ENCODE results near the gene ATP2C2. TPM values are rescaled to one million over a fixed set of nuclear protein-coding genes. Genes with fewer than 3 reads are reported as not detected.

The ATP2C2 gene
- total RNA-seq, 1 donor from 2014 or later: not detected

- no peaks in the 10 kb centered on the region for H3K4me1 Mint-ChIP-seq (ENCODE audit: low read depth)
- no peak for DNase-seq (ENCODE audit: low spot score)
- H3K27ac Mint-ChIP-seq: no peak overlapping the region
- peaks cover 6% of the 10 kb centered on the region for H3K9me3 Mint-ChIP-seq
- intact Hi-C loops (cut with micrococcal nuclease): no loop called here
- no peak overlapping the region for H3K4me3 Mint-ChIP-seq
- peaks cover 30% of the 10 kb centered on the region for H3K36me3 Mint-ChIP-seq (ENCODE audit: low read depth)
- no peaks in the 10 kb centered on the region for H3K27me3 Mint-ChIP-seq (ENCODE audit: insufficient read depth)
Observed at GRCh38 chr16:84461413-84462295, 93.3 kb downstream of the ATP2C2 start.

GRCh38 chr16:84462296-84463210 lies 94.2 kb downstream of the ATP2C2 start:
- Mint-ChIP-seq H3K4me3 (no peak overlapping the region), H3K36me3 (ENCODE audit: low read depth) (peaks cover 38% of the 10 kb centered on the region), H3K9me3 (peaks cover 14% of the 10 kb centered on the region), H3K4me1 (ENCODE audit: low read depth) (no peaks in the 10 kb centered on the region), H3K27me3 (ENCODE audit: insufficient read depth) (no peaks in the 10 kb centered on the region), H3K27ac (no peak overlapping the region)
- intact Hi-C loops (cut with micrococcal nuclease): no loop called here
- no peak for DNase-seq (ENCODE audit: low spot score)

DNA sequence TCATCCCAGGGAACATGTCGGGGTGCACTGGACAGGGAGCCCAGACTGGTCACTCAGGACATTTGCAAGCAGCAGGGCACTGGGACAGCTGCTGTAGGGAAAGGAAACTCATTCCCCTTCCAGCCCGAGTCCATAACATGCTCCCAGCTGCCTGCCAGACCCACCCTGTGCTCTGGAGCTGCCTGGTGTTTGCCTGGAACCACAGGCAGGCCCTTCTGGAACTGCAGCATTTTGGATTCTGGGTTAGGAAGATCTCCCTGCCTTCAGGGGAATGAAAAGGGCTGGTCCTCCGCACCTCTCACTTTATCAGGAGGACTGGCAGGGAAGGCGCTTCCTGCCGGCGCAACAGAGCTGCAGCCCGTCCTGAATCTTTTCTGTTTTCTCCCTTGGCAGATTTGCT lies 94.9 kb downstream of the ATP2C2 start:
- Mint-ChIP-seq H3K27me3 (ENCODE audit: insufficient read depth) (no peaks in the 10 kb centered on the region), H3K36me3 (ENCODE audit: low read depth) (peaks cover 45% of the 10 kb centered on the region), H3K9me3 (peaks cover 20% of the 10 kb centered on the region), H3K27ac (no peak overlapping the region), H3K4me1 (ENCODE audit: low read depth) (no peaks in the 10 kb centered on the region), H3K4me3 (no peak overlapping the region)
- DNase-seq (ENCODE audit: low spot score): no peak
- intact Hi-C loops (cut with micrococcal nuclease): no loop called here

DNA sequence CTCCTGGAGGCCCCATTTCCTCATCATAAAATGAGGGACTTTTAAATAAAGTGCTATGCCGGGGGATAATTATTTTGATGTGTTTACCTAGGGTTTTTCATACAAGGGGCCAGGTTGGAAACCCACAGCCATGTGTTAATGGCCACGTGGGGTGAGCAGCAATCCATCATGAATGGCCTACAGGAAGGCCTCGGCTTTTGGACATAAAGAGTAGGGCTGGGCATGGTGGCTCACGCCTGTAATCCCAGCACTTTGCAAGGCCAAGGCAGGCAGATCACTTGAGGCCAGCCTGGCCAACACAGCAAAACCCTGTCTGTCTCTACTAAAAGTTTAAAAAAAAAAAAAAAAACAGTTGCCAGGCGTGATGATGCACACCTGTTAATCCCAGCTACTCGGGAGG lies 95.8 kb downstream of the ATP2C2 start:
- Mint-ChIP-seq H3K4me3 (no peak overlapping the region), H3K27me3 (ENCODE audit: insufficient read depth) (no peaks in the 10 kb centered on the region), H3K27ac (no peak overlapping the region), H3K36me3 (ENCODE audit: low read depth) (peaks cover 53% of the 10 kb centered on the region), H3K4me1 (ENCODE audit: low read depth) (no peaks in the 10 kb centered on the region), H3K9me3 (peaks cover 28% of the 10 kb centered on the region)
- intact Hi-C loops (cut with micrococcal nuclease): no loop called here
- DNase-seq (ENCODE audit: low spot score): no peak

GRCh38 chr16:84465154-84465553 lies 96.8 kb downstream of the ATP2C2 start:
- Mint-ChIP-seq H3K4me1 (ENCODE audit: low read depth) (no peaks in the 10 kb centered on the region), H3K27me3 (ENCODE audit: insufficient read depth) (no peaks in the 10 kb centered on the region), H3K27ac (no peak overlapping the region), H3K36me3 (ENCODE audit: low read depth) (peaks cover 56% of the 10 kb centered on the region), H3K4me3 (no peak overlapping the region), H3K9me3 (peaks cover 28% of the 10 kb centered on the region)
- no peak for DNase-seq (ENCODE audit: low spot score)
- intact Hi-C loops (cut with micrococcal nuclease): no loop called here

- Mint-ChIP-seq H3K4me1 (ENCODE audit: low read depth) (no peaks in the 10 kb centered on the region), H3K9me3 (peaks cover 35% of the 10 kb centered on the region), H3K36me3 (ENCODE audit: low read depth) (peaks cover 47% of the 10 kb centered on the region), H3K27me3 (ENCODE audit: insufficient read depth) (no peaks in the 10 kb centered on the region), H3K4me3 (no peak overlapping the region), H3K27ac (no peak overlapping the region)
- DNase-seq (ENCODE audit: low spot score): no peak
- intact Hi-C loops (cut with micrococcal nuclease): no loop called here
Observed at GRCh38 chr16:84466692-84467091, 98.4 kb downstream of the ATP2C2 start.

DNA sequence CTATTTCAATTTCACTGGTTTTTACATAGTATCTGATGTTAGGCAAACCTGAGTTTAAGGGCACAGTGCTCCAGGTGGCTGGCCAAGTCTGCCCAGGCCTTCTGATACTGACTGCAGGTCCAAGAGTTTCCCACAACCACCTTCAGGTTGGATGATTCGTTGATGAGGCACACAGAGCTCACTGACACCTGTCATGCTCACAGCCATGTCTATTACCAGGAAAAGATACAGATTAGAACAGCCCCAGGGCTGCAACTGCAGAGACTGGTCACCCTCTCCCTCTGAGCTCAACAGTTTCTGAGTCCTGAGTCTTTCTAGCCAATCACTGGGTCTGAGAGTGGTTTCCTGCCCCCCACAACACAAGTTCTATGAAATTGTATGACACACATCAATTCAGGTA lies 98.9 kb downstream of the ATP2C2 start:
- Mint-ChIP-seq H3K36me3 (ENCODE audit: low read depth) (peaks cover 50% of the 10 kb centered on the region), H3K4me3 (no peak overlapping the region), H3K9me3 (peaks cover 40% of the 10 kb centered on the region), H3K27me3 (ENCODE audit: insufficient read depth) (no peaks in the 10 kb centered on the region), H3K27ac (no peak overlapping the region), H3K4me1 (ENCODE audit: low read depth) (no peaks in the 10 kb centered on the region)
- DNase-seq (ENCODE audit: low spot score): no peak
- intact Hi-C loops (cut with micrococcal nuclease): no loop called here

- intact Hi-C loops (cut with micrococcal nuclease): no loop called here
- DNase-seq (ENCODE audit: low spot score): no peak
- peaks cover 42% of the 10 kb centered on the region for H3K9me3 Mint-ChIP-seq
- peaks cover 52% of the 10 kb centered on the region for H3K36me3 Mint-ChIP-seq (ENCODE audit: low read depth)
- no peaks in the 10 kb centered on the region for H3K4me1 Mint-ChIP-seq (ENCODE audit: low read depth)
- no peaks in the 10 kb centered on the region for H3K27me3 Mint-ChIP-seq (ENCODE audit: insufficient read depth)
- no peak overlapping the region for H3K27ac Mint-ChIP-seq
- H3K4me3 Mint-ChIP-seq: no peak overlapping the region
Observed at GRCh38 chr16:84467709-84468108, 99.4 kb downstream of the ATP2C2 start.

GRCh38 chr16:84471316-84471715 lies 103.0 kb downstream of the ATP2C2 start:
- DNase-seq (ENCODE audit: low spot score): no peak
- Mint-ChIP-seq H3K27me3 (ENCODE audit: insufficient read depth) (no peaks in the 10 kb centered on the region), H3K9me3 (peaks cover 54% of the 10 kb centered on the region), H3K4me1 (ENCODE audit: low read depth) (peaks cover 11% of the 10 kb centered on the region), H3K36me3 (ENCODE audit: low read depth) (peaks cover 53% of the 10 kb centered on the region), H3K27ac (no peak overlapping the region), H3K4me3 (no peak overlapping the region)
- intact Hi-C loops (cut with micrococcal nuclease): no loop called here

DNA sequence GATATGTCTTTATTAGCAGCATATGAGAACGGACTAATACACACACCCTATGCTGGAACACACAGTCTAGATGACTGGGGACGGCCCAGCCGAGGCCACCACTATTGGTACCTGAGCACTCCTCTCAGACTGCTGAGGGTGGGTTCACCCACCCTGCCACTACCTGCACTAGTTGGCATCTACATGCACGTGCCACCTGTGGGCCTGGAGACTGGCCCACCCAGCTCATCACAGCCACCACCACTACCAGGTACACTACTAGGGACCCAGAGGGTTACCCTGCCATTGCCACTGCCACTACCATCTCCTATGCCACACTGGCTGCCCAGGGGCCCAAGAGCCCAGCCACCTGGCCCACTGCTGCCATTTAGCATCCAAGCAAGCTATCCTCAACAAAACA lies 103.6 kb downstream of the ATP2C2 start:
- intact Hi-C loops (cut with micrococcal nuclease): no loop called here
- H3K36me3 Mint-ChIP-seq (ENCODE audit: low read depth): peaks cover 52% of the 10 kb centered on the region
- H3K27me3 Mint-ChIP-seq (ENCODE audit: insufficient read depth): no peaks in the 10 kb centered on the region
- DNase-seq (ENCODE audit: low spot score): no peak
- H3K4me3 Mint-ChIP-seq: no peak overlapping the region
- H3K4me1 Mint-ChIP-seq (ENCODE audit: low read depth): peaks cover 11% of the 10 kb centered on the region
- no peak overlapping the region for H3K27ac Mint-ChIP-seq
- peaks cover 47% of the 10 kb centered on the region for H3K9me3 Mint-ChIP-seq

DNA sequence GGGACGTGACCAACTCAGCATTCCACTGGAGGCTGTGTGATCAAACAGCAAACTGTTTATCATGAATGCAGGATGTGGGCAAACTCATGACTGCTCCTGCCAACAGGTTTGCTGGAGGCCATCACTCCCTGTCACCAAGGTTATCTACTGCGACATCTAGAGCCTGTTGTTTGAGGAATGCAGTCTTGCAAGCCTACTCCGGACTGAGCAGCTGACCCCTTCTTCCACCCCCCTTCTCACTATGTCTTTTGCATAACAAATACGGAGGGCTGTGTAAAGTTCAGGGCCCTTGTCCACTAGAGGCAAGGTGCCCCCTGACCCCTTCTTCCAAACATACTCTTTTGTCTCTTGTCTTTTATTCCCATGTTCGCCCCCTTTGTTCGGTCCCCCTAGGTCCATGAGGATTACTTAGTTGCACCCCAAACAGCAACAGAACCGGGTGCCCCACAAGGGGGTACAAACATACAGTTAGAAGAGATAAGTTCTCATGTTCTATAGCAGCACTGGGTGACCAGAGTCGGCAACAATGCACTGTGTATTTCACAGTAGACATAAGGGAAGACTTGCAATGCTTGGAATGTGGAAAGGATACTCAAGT lies 107.4 kb downstream of the ATP2C2 start:
- no peaks in the 10 kb centered on the region for H3K27me3 Mint-ChIP-seq (ENCODE audit: insufficient read depth)
- DNase-seq (ENCODE audit: low spot score): no peak
- H3K4me1 Mint-ChIP-seq (ENCODE audit: low read depth): peaks cover 24% of the 10 kb centered on the region
- H3K9me3 Mint-ChIP-seq: peaks cover 29% of the 10 kb centered on the region
- no peak overlapping the region for H3K4me3 Mint-ChIP-seq
- intact Hi-C loops (cut with micrococcal nuclease): no loop called here
- no peak overlapping the region for H3K27ac Mint-ChIP-seq
- H3K36me3 Mint-ChIP-seq (ENCODE audit: low read depth): peaks cover 41% of the 10 kb centered on the region

GRCh38 chr16:84476401-84476800 lies 108.1 kb downstream of the ATP2C2 start:
- H3K36me3 Mint-ChIP-seq (ENCODE audit: low read depth): peaks cover 39% of the 10 kb centered on the region
- DNase-seq (ENCODE audit: low spot score): no peak
- peaks cover 24% of the 10 kb centered on the region for H3K9me3 Mint-ChIP-seq
- H3K4me3 Mint-ChIP-seq: no peak overlapping the region
- H3K27ac Mint-ChIP-seq: no peak overlapping the region
- H3K4me1 Mint-ChIP-seq (ENCODE audit: low read depth): peaks cover 24% of the 10 kb centered on the region
- intact Hi-C loops (cut with micrococcal nuclease): no loop called here
- no peaks in the 10 kb centered on the region for H3K27me3 Mint-ChIP-seq (ENCODE audit: insufficient read depth)

DNA sequence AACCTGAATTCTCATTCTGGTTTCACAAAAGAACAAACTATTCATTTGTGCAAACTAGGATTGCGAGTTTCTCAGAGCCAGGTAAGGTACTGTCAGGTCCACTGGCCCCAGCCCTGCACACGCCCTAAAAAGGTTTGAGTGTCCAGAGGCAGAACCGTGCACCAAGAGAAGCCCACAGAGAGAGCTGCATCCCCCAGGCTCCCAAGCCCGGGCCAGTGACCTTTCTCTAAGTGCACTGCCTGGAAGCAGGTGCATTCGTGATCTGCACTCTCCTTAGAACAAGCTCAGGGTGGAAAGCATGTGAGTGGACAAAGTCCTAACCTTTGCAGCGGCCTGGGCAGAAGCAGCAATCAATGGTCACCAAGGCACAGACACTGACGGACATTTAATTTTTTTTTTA lies 109.3 kb downstream of the ATP2C2 start:
- peaks cover 24% of the 10 kb centered on the region for H3K4me1 Mint-ChIP-seq (ENCODE audit: low read depth)
- no peaks in the 10 kb centered on the region for H3K27me3 Mint-ChIP-seq (ENCODE audit: insufficient read depth)
- H3K36me3 Mint-ChIP-seq (ENCODE audit: low read depth): peaks cover 31% of the 10 kb centered on the region
- no peak for DNase-seq (ENCODE audit: low spot score)
- no peak overlapping the region for H3K27ac Mint-ChIP-seq
- H3K4me3 Mint-ChIP-seq: no peak overlapping the region
- intact Hi-C loops (cut with micrococcal nuclease): no loop called here
- H3K9me3 Mint-ChIP-seq: peaks cover 15% of the 10 kb centered on the region
